GM23338 (cell line): ENCODE measurements around the gene FOXD4L1. TPM values are rescaled to one million over a fixed set of nuclear protein-coding genes. Genes with fewer than 3 reads are reported as not detected.
"Not testable (repeated sequence)": the region's sequence is repeated elsewhere in the genome, so short reads cannot be mapped to it uniquely, and the experiment has no call there.

ENCODE experiments used
- ATAC-seq: fragments of 200-7000 bp; cut with Tn5 transposase; 3 replicates; pipeline ENCODE4 v1.9.1; 2020
- DNase-seq: peaks from one replicate; pipeline ENCODE4 v3.0.0-alpha.2; 2015; ENCODE audit warnings: low spot score
- H2AFZ ChIP-seq: fragments of 200-600 bp; sonication (generic); 2 replicates; pipeline ENCODE4 v1.8.0; 2016; ENCODE audit warnings: antibody characterized with exemption, mild to moderate bottlenecking, moderate library complexity
- H3F3A ChIP-seq: fragments of 200-600 bp; sonication (generic); replicated peaks from 2 replicates; pipeline ENCODE4 v1.8.0; 2017; ENCODE audit warnings: antibody characterized with exemption, mixed run types, low read depth
- H3K27ac ChIP-seq: fragments of 200-600 bp; sonication (generic); 2 replicates; pipeline ENCODE4 v1.6.1; 2016; ENCODE audit warnings: low read depth
- H3K27me3 ChIP-seq: fragments of 200-600 bp; sonication (generic); 2 replicates; pipeline ENCODE4 v1.8.0; 2016; ENCODE audit warnings: mild to moderate bottlenecking, mixed run types, moderate library complexity; ENCODE audit not compliant: insufficient read depth
- H3K36me3 ChIP-seq: fragments of 200-600 bp; sonication (generic); 2 replicates; pipeline ENCODE4 v1.8.0; 2016; ENCODE audit warnings: mild to moderate bottlenecking; ENCODE audit not compliant: insufficient read depth
- H3K4me1 ChIP-seq: fragments of 200-600 bp; sonication (generic); 2 replicates; pipeline ENCODE4 v1.8.0; 2016; ENCODE audit warnings: mild to moderate bottlenecking, moderate library complexity; ENCODE audit not compliant: insufficient read depth
- H3K4me2 ChIP-seq: fragments of 200-600 bp; sonication (generic); 2 replicates; pipeline ENCODE4 v1.7.1; 2017; ENCODE audit warnings: mixed run types
- H3K4me3 ChIP-seq: fragments of 200-600 bp; sonication (generic); 2 replicates; pipeline ENCODE4 v1.6.1; 2016; ENCODE audit warnings: mixed run types
- H3K79me2 ChIP-seq: fragments of 200-600 bp; sonication (generic); replicated peaks from 2 replicates; pipeline ENCODE4 v1.8.0; 2017; ENCODE audit warnings: mild to moderate bottlenecking; ENCODE audit not compliant: insufficient read depth
- H3K9me2 ChIP-seq: fragments of 200-600 bp; sonication (generic); 2 replicates; pipeline ENCODE4 v1.8.0; 2017; ENCODE audit not compliant: insufficient read depth
- H4K20me1 ChIP-seq: fragments of 200-600 bp; sonication (generic); replicated peaks from 2 replicates; pipeline ENCODE4 v1.8.0; 2017; ENCODE audit warnings: mild to moderate bottlenecking; ENCODE audit not compliant: insufficient read depth
- H3K27ac Mint-ChIP-seq: 2 replicates; pipeline ENCODE4 v1.8.0; 2020; ENCODE audit warnings: inconsistent platforms, mild to moderate bottlenecking, moderate library complexity, mixed read lengths
- H3K27me3 Mint-ChIP-seq: 3 replicates; pipeline ENCODE4 v1.8.0; 2022; ENCODE audit warnings: low read depth, mild to moderate bottlenecking, moderate library complexity, mixed read lengths, inconsistent platforms; ENCODE audit not compliant: insufficient read depth, poor library complexity
- H3K36me3 Mint-ChIP-seq: 3 replicates; pipeline ENCODE4 v1.8.0; 2021; ENCODE audit warnings: low read depth, mild to moderate bottlenecking, inconsistent platforms, moderate library complexity, mixed read lengths
- H3K4me1 Mint-ChIP-seq: 3 replicates; pipeline ENCODE4 v1.8.0; 2020; ENCODE audit warnings: mild to moderate bottlenecking, inconsistent platforms, mixed read lengths
- H3K4me3 Mint-ChIP-seq: 3 replicates; pipeline ENCODE4 v1.8.0; 2021; ENCODE audit warnings: moderate library complexity, mild to moderate bottlenecking, inconsistent platforms, mixed read lengths
- H3K9me3 Mint-ChIP-seq: 3 replicates; pipeline ENCODE4 v1.8.0; 2020; ENCODE audit warnings: moderate library complexity, mild to moderate bottlenecking, inconsistent platforms, mixed read lengths
- EZH2 ChIP-seq: fragments of 200-600 bp; sonication (generic); IDR thresholded peaks from one replicate; pipeline ENCODE4 v1.8.0; 2017; ENCODE audit warnings: antibody characterized with exemption, mild to moderate bottlenecking, low read depth; ENCODE audit not compliant: unreplicated experiment
- EZH2phosphoT487 ChIP-seq: fragments of 200-600 bp; sonication (generic); IDR thresholded peaks from one replicate; pipeline ENCODE4 v1.8.1; 2018; ENCODE audit warnings: antibody characterized with exemption; ENCODE audit not compliant: unreplicated experiment
- polyA plus RNA-seq: library from polyadenylated mRNA; unstranded; fragments of >200 nt; fragmentation: Nextera tagmentation; extraction: Ambion mirVana; gene quantifications from 2 replicates; pipeline ENCODE4 v1.2.1, GENCODE V29; 2016
- total RNA-seq: library from RNA; depleted of rRNA; stranded (reverse); fragments of >200 nt; shearing (Covaris generic); gene quantifications from 2 replicates; pipeline ENCODE4 v1.2.3, GENCODE V29; 2014; rRNA removed

FOXD4L1 gene
- total and polyA plus RNA-seq, 2 experiments from 2014 or later, result not detected

DNA sequence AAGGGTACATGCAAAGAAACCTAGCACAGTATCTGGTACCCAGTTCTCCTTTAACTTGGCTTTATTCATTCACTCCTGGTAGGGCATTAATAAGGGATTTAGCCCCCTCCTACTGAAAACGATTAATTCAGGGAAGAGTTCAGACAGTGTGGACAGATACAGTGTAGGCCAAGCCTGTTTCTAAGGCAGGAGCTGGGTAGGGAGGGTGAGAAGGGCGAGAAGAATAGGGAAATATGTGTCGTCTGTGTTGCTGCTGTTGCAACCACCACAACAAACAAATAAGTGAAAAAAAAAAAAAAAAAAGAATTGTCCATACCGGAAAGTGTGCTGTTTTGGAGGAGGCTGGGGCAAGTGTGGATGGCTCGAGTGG is 42.4 kb downstream of the FOXD4L1 start:
- H3K4me1 Mint-ChIP-seq, H3K36me3 ChIP-seq, H3K4me2 ChIP-seq, H4K20me1 ChIP-seq, H3K9me2 ChIP-seq, H2AFZ ChIP-seq, H3K36me3 Mint-ChIP-seq, ATAC-seq, H3K79me2 ChIP-seq, H3K27ac ChIP-seq, H3F3A ChIP-seq, H3K27ac Mint-ChIP-seq, DNase-seq, H3K4me3 ChIP-seq, H3K9me3 Mint-ChIP-seq, H3K4me1 ChIP-seq: not testable (repeated sequence)
- TF ChIP-seq EZH2, result peak; percentile 60
- H3K27me3 Mint-ChIP-seq, result peaks cover 31% of the 10 kb centered on the region
- peaks cover 70% of the 10 kb centered on the region for H3K27me3 ChIP-seq
- H3K4me3 Mint-ChIP-seq, result peak overlapping the region; percentile 63

DNA sequence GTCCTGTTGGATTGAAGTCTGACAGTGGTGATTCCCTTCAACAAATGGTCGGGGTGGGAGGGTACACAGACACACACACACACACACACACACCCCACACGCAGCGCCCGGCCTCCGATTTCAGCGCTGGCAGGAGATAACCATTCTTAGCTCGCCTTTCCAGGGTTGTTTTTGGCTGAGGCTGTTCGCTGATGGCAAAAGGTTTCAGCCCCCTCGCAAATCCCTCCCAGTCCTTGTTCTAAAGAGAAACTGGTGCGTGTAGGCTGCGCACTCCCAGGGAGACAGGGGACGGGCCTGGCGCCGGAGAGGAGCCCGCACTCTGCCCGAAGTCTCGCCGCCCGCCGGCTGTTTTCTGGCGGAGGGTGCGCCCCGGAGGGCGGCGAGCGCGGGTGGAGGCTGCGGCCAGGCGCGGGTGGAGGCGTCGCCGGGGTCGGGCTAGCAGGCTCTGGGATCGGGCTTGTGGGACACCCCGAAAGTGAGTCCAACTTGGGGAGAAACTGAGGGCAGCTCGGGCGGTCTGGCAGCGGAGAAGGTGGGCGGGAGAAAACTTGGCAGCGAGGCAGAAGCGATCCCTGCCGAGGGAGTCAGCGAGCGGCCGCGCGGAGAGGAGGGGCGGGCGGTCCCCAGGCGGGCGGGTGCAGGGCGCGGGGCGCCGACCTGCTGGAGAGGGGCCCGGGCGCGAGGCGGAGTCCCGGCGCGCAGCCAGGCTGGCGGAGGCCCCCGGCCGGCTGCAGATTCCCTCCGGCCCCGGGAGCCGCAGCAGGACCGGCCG is 42.9 kb downstream of the FOXD4L1 start:
- peak overlapping the region; percentile 63 for H3K4me3 Mint-ChIP-seq

DNA sequence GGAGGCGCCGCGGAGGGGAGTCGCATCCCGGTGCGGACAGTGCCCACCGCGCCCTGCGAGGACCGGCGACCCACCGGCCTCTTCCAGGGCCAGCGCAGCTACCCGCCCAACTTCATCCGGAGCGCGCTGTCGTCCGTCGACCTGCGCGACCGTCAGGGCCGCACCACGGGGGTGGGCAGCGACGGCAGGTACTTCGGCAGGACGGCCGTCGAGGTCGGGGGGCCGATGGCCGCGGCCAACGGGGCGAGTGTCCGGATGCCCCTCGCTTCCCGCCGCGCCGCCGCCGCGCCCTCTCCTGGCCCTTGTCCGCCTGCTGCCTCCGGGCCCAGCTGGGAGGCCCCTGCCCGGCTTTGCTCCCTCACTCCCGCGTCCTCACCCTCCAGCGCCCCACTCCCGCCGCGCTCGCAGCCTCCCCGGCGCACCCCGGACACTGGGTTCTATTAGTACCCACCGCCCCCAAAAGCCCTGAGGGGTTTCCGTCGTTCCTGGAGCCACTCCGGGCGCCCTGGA is 43.6 kb downstream of the FOXD4L1 start:
- not testable (repeated sequence) for H3K36me3 Mint-ChIP-seq, H3K4me1 Mint-ChIP-seq, H3K9me2 ChIP-seq, H3K27ac Mint-ChIP-seq, H4K20me1 ChIP-seq, H3K79me2 ChIP-seq, H3K27ac ChIP-seq, H2AFZ ChIP-seq, H3K4me1 ChIP-seq, H3F3A ChIP-seq, H3K9me3 Mint-ChIP-seq, H3K36me3 ChIP-seq
- H3K27me3 Mint-ChIP-seq, result peaks cover 31% of the 10 kb centered on the region
- TF ChIP-seq EZH2, result peak; percentile 73
- Histone ChIP-seq H3K4me2 (peak overlapping the region; percentile 83; the same call in 1 of the 2 replicates), H3K27me3 (peaks cover 71% of the 10 kb centered on the region), H3K4me3 (peak overlapping the region; percentile 57; the same call in 1 of the 2 replicates)
- ATAC-seq (peak; percentile 79), DNase-seq (peak; percentile 7)
- H3K4me3 Mint-ChIP-seq, result peak overlapping the region; percentile 64; the same call in 2 of the 3 replicates

More for the DNA sequence above, 42.9 kb downstream of the FOXD4L1 start:
- H3K4me3 ChIP-seq, result peak overlapping the region; percentile 57
- H3K4me1 ChIP-seq, H3K36me3 Mint-ChIP-seq, H2AFZ ChIP-seq, H3K79me2 ChIP-seq, H3K9me3 Mint-ChIP-seq, H3F3A ChIP-seq, H3K27ac Mint-ChIP-seq, H3K27ac ChIP-seq, H4K20me1 ChIP-seq, H3K36me3 ChIP-seq, H3K9me2 ChIP-seq, H3K4me1 Mint-ChIP-seq: not testable (repeated sequence)
- H3K27me3 ChIP-seq, result peaks cover 68% of the 10 kb centered on the region
- H3K4me2 ChIP-seq, result peak overlapping the region; percentile 83
- DNase-seq (peak; percentile 27), ATAC-seq (peak; percentile 86)
- peak; percentile 97 for TF ChIP-seq EZH2
- TF ChIP-seq EZH2phosphoT487, result peak; percentile 95
- H3K27me3 Mint-ChIP-seq, result peaks cover 31% of the 10 kb centered on the region

DNA sequence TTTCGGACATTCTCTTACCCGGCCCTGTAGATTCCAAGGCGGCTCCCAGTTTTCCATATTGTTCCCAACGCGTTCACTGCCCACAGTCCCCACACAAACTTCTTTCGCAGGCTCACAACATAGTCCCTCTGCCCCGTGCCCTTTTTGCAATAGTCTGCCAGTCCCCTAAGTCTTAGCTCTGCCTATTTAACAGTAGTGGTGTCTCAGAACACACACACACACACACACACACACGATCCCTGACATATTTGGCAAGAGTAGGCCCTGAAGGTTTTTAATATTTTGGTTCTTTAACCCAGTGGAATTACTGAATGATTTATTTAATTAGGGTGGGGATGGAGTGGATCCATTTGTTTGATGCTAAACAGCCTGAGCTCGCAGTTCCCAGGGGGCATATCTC is 44.1 kb downstream of the FOXD4L1 start:
- H3K27ac Mint-ChIP-seq, H3K4me1 Mint-ChIP-seq, H3F3A ChIP-seq, H2AFZ ChIP-seq, DNase-seq, H3K36me3 Mint-ChIP-seq, H3K27ac ChIP-seq, H3K9me2 ChIP-seq, H3K4me1 ChIP-seq, H3K79me2 ChIP-seq, H3K9me3 Mint-ChIP-seq, H4K20me1 ChIP-seq, ATAC-seq, H3K36me3 ChIP-seq: not testable (repeated sequence)
- peak; percentile 68 for TF ChIP-seq EZH2
- peaks cover 31% of the 10 kb centered on the region for H3K27me3 Mint-ChIP-seq
- peak overlapping the region; percentile 64 for H3K4me3 Mint-ChIP-seq
- Histone ChIP-seq H3K27me3 (peaks cover 71% of the 10 kb centered on the region), H3K4me2 (peak overlapping the region; percentile 83; the same call in 1 of the 2 replicates), H3K4me3 (peak overlapping the region; percentile 57; the same call in 1 of the 2 replicates)

Other genes starting within 250 kb of the FOXD4L1 start
- 0.16 and 0.21 TPM in 2 replicates for gene PAX8, start 219.7 kb upstream of the FOXD4L1 start, total RNA-seq
- 0.32 and 0.43 TPM in 2 replicates for gene PAX8, start 219.7 kb upstream of the FOXD4L1 start, polyA plus RNA-seq
- gene ZNG1B, start 61.0 kb upstream of the FOXD4L1 start, total RNA-seq, result 42.5 and 47.1 TPM in 2 replicates
- 114 and 123 TPM in 2 replicates for gene ZNG1B, start 61.0 kb upstream of the FOXD4L1 start, polyA plus RNA-seq
- 4.1 and 5.0 TPM in 2 replicates for gene RABL2A, start 128.6 kb downstream of the FOXD4L1 start, total RNA-seq
- gene RABL2A, start 128.6 kb downstream of the FOXD4L1 start, polyA plus RNA-seq, result 2.5 and 3.7 TPM in 2 replicates